Suprapubic skin (tissue), 4 donors: Measurements from ENCODE around the gene KLF13.

Source experiments
- EP300 ChIP-seq: sonication (generic); formaldehyde crosslinking; IDR thresholded peaks from one replicate; pipeline ENCODE4 v1.6.1; 2017; ENCODE audit warnings: antibody characterized with exemption
- POLR2A ChIP-seq, 2 donors: fragments of 450-650 bp; IDR thresholded peaks; one replicate each; pipeline ENCODE4 v1.6.1; 2017; ENCODE audit warnings: antibody characterized with exemption in 2 of 2, mild to moderate bottlenecking in 2 of 2, moderate library complexity in 2 of 2
- POLR2AphosphoS5 ChIP-seq, 3 donors: sonication (generic); formaldehyde crosslinking; IDR thresholded peaks; one replicate each; pipeline ENCODE4 v1.6.1; 2017; ENCODE audit warnings: antibody characterized with exemption in 3 of 3
- TF ChIP-seq, protein P1 (sequence below), 2 donors: fragments of 200-600 bp in 1 of 2; fragments of 450-650 bp in 1 of 2; sonication (generic) in 1 of 2; IDR thresholded peaks; one replicate each; pipeline ENCODE4 v1.5.1; 2016 to 2019; ENCODE audit warnings: antibody characterized with exemption in 2 of 2, mild to moderate bottlenecking in 1 of 2, moderate library complexity in 1 of 2

DNA sequence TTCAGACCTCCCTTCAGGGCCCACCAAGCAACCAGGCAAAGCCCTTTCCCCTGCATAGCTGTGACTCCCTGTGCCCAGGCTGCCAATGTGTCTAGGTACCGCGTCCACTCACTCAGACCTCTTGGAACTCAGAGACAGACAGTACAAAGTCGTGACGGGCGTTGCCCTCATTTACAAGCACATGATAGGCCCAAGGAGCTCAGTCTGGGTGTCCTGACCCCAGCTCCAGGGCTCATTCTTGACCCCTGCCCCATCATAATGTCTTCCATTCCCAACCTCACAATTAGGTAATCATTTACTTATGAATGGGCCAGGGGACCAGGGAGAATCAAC is 56.0 kb downstream of the KLF13 start:
- TF ChIP-seq POLR2AphosphoS5 (IDR thresholded peaks at IDR 0.05): no peak
- no peak for TF ChIP-seq POLR2A (IDR thresholded peaks at IDR 0.05)
- TF ChIP-seq, protein P1, sequence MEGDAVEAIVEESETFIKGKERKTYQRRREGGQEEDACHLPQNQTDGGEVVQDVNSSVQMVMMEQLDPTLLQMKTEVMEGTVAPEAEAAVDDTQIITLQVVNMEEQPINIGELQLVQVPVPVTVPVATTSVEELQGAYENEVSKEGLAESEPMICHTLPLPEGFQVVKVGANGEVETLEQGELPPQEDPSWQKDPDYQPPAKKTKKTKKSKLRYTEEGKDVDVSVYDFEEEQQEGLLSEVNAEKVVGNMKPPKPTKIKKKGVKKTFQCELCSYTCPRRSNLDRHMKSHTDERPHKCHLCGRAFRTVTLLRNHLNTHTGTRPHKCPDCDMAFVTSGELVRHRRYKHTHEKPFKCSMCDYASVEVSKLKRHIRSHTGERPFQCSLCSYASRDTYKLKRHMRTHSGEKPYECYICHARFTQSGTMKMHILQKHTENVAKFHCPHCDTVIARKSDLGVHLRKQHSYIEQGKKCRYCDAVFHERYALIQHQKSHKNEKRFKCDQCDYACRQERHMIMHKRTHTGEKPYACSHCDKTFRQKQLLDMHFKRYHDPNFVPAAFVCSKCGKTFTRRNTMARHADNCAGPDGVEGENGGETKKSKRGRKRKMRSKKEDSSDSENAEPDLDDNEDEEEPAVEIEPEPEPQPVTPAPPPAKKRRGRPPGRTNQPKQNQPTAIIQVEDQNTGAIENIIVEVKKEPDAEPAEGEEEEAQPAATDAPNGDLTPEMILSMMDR (IDR thresholded peaks at IDR 0.05): no peak
- TF ChIP-seq EP300: no peak
